Measurements from ENCODE around the gene ZC3H13. TPM values are rescaled to one million over a fixed set of nuclear protein-coding genes. Genes with fewer than 3 reads are reported as not detected.

Gene ZC3H13
- total RNA-seq, 4 donors from 2014 or later = 22.7 to 49.0 (median 24.9) TPM

DNA sequence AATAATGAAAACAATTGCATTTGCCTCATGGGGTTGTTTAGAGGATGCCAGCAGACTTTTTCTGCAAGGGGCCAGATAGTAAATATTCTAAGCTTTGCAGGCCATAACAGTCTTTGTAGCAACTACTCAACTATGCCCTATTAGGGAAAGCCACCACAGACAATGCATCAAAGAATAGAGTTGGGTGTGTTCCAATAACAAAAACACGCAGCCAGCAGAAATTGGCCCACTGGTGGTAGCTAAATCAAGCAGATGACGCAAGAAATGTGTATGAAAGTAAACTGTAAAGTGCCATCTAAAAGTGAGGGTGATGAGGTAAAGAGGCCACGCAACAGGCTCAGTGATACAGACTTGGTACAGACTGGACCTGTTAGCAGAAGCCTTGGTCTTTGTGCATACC is 125.8 kb downstream of the ZC3H13 start:
- ATAC-seq (ENCODE audit: low FRiP score) (no peak), DNase-seq (ENCODE audit: low spot score) (no peak)
- TF ChIP-seq, protein P1, sequence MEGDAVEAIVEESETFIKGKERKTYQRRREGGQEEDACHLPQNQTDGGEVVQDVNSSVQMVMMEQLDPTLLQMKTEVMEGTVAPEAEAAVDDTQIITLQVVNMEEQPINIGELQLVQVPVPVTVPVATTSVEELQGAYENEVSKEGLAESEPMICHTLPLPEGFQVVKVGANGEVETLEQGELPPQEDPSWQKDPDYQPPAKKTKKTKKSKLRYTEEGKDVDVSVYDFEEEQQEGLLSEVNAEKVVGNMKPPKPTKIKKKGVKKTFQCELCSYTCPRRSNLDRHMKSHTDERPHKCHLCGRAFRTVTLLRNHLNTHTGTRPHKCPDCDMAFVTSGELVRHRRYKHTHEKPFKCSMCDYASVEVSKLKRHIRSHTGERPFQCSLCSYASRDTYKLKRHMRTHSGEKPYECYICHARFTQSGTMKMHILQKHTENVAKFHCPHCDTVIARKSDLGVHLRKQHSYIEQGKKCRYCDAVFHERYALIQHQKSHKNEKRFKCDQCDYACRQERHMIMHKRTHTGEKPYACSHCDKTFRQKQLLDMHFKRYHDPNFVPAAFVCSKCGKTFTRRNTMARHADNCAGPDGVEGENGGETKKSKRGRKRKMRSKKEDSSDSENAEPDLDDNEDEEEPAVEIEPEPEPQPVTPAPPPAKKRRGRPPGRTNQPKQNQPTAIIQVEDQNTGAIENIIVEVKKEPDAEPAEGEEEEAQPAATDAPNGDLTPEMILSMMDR (IDR thresholded peaks at IDR 0.05) = no peak

DNA sequence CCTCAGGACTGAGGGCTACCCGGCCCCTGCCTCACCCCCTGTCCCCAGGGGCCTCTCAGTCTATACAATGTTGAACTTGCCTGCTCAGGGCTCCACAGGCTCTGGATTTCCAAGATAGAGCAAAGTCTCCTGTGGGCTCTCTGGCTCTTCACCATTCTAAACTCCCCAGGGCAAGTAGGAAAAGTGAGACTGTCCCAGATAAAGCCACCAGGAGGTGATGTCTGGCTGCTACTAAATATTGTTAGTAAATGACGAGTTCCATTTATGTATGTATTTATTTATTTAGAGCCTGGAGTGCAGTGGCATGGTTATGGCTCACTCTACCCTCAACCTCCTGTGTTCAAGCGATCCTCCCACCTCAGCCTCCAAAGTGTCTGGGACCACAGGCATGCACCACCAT is 127.4 kb downstream of the ZC3H13 start:
- ATAC-seq (ENCODE audit: low FRiP score) = no peak
- TF ChIP-seq, protein P1 (IDR thresholded peaks at IDR 0.05) = no peak

DNA sequence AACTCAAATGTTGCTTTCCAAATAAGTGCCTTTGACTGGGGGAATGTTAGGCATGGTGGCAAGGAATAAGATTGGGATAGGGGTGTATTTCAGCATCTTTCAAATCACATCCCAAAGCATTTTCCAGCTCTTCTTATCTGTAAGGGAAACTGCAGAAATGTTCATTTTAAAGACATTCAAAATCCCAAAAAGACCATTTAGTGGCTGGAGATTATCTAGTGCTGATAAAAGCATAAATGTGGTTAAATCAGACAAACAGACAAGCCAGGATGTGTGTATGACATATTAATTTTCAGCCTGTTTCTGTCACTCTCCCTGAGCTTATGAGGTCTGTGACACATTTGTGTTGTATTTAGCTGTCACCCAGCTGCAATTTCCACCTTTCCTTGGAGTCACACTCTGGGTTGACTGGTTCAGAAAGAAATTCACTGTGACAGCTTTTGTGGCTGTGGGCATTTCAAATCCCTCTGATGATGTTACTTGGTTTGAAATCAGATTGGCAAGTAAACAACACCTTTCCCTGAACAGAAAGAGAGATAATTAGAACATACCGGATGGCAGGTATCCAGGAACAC is 131.3 kb downstream of the ZC3H13 start:
- TF ChIP-seq, protein P1 (IDR thresholded peaks at IDR 0.05) = no peak
- no peak for DNase-seq (ENCODE audit: low spot score)
- no peak for ATAC-seq (ENCODE audit: low FRiP score)

More for the DNA sequence above, 127.4 kb downstream of the ZC3H13 start:
- no peak for DNase-seq (ENCODE audit: low spot score)

DNA sequence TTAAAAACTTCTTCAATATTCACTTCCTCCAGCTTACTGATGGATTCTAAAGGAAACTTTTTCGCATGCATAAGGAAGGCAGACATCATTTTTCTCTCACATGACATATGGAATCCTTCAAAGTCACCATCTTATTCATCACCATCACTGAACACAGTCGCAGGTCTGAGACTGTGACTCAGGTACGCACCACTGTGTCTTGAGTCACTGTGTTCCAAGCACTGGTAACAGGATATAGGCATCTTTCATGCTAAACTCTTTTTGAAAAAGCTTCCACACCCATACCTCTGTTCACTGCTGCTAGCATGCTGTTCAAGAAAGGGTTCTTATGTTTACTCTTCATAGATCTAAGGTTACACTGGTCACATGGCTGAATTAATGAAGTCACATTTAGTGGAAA is 133.9 kb downstream of the ZC3H13 start:
- DNase-seq (ENCODE audit: low spot score) = no peak
- TF ChIP-seq, protein P1 (IDR thresholded peaks at IDR 0.05) = no peak
- no peak for ATAC-seq (ENCODE audit: low FRiP score)

DNA sequence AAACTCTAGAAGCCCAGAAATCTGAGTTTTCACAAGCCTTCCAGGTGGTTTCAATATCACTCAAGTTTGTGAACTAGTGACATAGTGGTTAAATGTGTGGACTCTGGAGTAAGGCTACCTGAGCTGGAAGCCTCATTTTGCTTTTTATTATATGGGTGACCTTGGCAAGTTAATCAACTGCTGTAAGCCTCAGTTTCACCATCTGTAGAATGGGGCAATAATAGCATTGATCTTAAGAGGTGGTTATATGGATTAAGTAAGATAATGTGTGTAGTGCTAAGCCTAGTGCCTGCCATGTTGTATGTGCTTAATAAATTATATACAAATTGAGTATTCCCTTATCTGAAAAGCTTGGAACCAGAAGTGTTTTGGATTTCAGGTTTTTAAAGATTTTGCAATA is 135.5 kb downstream of the ZC3H13 start:
- TF ChIP-seq, protein P1 (IDR thresholded peaks at IDR 0.05) = no peak
- no peak for DNase-seq (ENCODE audit: low spot score)
- ATAC-seq (ENCODE audit: low FRiP score) = no peak

DNA sequence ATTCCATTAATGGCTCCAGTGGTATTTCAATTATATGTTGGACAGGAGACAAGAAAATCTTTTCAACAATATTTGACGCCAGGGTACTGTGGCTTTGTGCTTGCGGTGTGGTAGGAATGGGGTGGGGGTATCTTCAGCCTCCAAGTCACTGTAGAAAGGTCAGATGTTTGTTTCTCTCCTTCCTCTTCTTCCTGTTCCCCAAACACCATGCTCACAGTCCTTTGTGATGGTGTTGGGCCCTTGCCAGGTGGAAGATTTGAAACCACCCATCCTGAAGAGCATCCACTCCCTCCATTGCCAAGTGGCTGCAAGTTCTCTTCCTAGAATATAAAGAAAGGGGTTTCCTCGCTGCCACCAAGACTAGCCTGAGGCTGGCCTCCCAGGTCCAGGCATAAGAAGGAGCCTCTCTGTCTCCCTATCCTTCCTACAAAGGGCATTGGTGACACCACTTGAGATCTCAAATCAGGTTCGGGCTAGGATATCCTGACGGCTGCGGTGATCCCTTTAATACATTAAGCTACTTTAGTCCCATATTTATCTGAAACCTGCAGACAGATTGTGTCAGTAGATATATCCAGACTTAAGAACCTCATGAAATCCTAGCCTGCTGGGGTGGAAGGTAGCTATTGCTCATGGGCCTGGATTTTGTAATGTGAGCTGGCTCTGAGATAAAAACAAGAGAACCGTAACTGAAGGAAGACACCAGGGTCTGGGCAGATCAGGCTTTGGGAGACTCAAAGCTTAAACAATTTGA is 136.7 kb downstream of the ZC3H13 start:
- ATAC-seq (ENCODE audit: low FRiP score) (no peak), DNase-seq (ENCODE audit: low spot score) (no peak)
- TF ChIP-seq, protein P1 (IDR thresholded peaks at IDR 0.05) = no peak

DNA sequence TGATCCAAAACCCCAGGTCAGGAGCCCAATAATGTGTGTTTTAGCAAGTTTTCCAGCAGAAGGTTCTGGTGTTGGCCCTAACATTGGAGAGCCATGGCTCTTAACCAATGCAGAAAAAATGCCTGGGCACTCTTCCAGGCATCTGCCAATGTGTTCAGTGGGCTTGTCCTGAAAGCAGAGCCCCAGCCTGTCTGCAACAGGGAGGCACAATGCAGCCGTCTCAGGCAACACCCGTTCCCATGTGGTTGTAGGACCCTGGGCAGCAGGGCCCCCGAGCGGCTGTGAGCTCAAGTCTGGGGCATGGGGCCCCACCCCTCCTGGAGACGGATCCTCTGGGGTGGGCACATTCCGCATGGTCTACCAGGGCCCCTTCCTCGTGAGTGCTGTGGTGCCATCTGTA is 142.9 kb downstream of the ZC3H13 start:
- TF ChIP-seq, protein P1 (IDR thresholded peaks at IDR 0.05) = no peak
- ATAC-seq (ENCODE audit: low FRiP score) = no peak
- DNase-seq (ENCODE audit: low spot score) = no peak

All from omental fat pad (tissue), 4 donors.